NCI-H526 treated with DMSO at 0.1 percent for 48 hours (cell line): ENCODE data around the gene BLVRA.
"Not testable (repeated sequence)": the region's sequence is repeated elsewhere in the genome, so short reads cannot be mapped to it uniquely, and the experiment has no call there.

Experiments used
- DNase-seq: peaks from one replicate; lab custom pipeline; 2025; lab: John Stamatoyannopoulos, UW

Gene BLVRA

DNA sequence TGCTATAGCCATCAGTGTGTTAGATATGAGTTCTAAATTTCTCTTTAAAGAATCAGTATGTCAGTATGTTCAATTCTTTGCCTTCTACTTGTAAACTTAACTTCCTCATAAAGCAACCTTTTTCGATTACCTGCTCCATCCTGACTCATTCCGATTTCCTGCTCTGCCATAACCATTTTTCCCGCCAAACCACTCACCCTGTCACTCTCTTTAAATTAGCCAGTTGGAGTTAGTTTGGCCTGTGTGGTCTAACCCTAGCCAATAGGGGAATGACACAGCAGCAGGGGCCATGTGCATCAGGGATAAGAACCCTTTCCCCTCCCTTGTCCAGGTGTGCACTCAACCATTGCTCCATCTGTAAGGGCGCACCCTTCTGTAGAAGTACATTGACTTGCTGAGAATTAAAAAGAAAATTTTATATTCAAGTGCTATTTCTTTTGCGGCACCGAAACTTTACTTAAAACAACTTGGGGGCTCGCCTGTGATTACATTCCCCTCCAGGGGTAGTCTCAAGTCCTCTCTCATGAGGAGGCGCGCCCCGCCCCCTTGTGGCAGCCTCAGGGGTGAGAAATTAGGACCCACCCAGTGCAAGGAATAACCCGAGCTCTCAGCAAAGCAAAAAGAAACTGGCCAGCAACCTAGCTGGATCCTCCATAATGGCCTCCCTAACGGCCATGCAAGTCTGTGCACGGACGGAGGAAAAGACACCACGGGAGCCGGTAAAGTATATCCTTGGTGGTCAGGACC is 51.9 kb downstream of the BLVRA start:
- peak; percentile 4 for DNase-seq

DNA sequence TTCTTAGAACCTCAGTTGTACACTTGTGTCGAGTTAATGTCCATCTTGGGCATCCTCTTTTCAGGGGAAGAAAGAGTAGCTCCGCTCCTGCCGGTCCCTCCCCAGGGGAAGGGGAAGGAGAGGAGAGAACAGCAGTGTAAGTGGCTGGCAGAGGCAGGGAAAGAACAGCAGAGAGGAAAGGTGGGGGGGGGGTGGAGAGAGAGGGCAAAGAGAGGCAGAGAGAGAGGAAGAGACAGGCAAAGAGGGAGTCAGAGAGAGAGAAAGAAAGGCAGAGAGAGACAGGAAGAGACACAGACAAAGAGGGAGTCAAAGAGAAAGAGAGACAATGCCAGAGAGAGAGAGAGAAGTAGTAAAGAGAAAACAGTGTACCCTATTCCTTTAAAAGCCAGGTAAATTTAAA is 56.9 kb downstream of the BLVRA start:
- DNase-seq, result no peak

DNA sequence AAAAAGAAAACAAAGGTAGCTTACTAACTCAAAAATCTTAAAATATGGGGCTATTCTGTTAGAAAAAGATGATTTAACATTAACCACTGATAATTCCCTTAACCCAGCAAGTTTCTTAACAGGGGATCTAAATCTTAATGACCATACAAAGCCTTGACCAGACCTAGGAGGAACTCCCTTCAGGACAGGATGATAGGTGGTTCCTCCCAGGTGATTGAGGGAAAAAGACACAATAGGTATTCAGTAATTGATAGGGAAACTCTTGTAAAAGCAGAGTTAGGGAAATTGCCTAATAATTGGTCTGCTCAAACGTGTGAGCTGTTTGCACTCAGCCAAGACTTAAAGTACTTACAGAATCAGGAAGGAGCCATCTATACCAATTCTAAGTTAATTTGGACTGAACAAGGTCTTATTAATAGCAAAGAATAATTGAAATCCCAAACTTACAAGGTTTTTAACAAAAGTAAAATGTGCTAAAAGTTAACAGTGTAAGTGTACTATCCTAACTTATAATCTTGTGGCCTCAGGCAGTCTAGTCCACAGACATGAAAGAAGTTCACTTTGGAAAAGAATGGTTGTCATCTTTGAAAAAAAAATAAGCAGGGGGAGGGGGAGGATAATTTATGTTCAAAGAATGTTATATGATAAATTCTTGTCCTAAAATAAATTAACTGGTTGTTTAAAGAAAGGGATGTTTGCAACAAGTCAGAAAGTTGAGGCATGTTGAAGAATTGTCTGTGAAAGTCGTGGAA is 57.7 kb downstream of the BLVRA start:
- DNase-seq, result not testable (repeated sequence)

DNA sequence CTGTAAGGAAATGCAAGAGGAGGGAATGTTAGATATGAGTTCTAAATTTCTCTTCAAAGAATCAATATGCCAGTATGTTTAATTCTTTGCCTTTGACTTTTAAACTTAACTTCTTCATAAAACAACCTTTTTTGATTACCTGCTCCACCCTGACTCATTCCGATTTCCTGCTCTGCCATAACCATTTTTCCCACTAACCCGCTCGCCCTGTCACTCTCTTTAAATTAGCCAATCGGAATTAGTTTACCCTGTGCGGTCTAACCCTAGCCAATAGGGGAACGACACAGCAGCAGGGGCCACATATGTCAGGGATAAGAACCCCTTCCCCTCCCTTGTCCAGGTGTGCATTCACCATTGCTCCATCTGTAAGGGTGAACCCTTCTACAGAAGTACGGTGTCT is 64.9 kb downstream of the BLVRA start:
- DNase-seq, result not testable (repeated sequence)

DNA sequence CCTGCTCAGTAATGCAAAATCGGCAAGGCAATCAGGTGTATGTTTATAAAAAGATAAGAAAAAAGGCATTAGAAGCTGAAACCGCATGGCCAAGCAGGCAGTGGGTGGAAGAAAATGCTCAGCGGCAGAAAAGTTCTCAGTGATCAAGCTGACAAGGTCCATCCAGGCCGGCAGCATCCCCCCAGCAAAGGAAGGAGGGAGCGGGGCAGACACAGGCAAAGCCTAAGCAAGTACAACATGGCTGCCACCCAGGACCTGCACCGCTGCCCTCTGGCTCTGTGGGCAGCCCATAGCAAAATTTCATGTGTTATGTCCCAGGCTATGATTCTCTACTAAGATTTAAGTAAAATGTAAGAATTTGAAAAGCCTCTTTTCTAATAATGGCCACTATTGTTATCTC is 65.5 kb downstream of the BLVRA start:
- DNase-seq, result no peak

DNA sequence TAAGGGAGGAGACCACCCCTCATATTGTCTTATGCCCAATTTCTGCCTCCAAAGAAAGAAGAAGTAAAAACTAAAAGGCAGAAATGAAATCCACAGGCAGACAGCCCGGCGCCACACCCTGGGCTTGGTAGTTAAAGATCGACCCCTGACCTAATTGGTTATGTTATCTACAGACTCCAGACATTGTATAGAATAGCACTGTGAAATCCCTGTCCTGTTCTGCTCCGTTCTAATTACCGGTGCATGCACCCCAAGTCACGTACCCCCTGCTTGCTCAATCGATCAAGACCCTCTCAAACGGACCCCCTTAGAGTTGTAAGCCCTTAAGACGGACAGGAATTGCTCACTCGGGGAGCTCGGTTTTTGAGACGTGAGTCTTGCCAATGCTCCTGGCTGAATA is 66.0 kb downstream of the BLVRA start:
- DNase-seq, result not testable (repeated sequence)

DNA sequence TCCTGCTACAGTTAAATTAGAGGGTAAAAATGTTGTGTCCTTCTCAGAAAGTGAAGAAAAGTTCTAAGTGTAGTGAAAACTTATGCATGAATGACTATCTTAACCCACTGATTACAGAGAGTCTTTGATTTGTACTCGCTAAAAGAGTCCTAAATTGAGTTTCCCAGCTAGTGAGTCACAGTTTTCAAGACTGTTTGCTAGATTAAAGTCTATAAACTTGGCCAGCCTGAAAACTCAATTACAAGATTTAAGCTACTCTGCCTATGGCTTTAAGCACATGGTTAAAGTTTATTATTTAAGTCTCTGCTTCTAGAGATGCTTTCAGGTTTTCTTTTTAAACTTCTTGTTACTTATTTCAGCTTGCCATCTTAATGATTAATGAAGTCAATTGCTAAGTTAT is 66.5 kb downstream of the BLVRA start:
- no peak for DNase-seq

DNA sequence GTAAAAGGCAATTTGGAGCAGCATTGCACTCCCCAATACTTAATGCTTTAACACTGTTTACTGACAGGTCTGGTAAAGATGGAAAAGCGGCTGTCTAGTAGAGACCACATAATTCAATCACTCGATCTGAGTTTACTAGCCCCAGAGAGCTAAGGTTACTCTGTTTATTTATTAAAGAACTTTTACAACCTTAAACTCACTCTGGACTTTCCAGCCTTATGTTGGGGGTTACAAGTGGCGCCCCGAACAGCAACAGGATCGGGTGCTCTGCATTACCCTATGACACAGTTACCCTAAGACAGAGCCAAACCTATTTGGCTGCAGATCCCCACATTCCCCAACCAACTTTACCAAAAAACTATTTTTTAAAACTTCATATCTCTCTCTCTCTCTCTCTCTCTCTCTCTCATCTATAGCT is 66.9 kb downstream of the BLVRA start:
- DNase-seq, result no peak

DNA sequence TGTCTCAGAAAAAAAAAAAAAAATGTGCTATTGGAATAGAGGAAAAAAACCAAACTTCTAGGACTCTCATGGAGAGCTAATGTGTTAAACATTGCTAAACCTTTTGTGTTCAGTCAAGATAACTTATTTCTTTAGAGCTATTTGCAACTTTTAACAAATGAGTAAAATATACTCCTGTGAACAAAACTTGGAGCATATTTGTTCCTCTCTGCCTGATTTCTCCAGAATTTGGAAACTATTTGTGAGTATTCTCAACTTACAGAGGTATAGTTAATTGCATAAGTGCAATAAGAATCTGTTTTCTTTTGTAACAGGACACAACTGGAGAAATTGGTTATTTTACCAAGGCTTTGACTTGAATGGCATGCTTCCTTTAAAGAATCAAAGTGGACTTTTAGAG is 72.4 kb downstream of the BLVRA start:
- not testable (repeated sequence) for DNase-seq

DNA sequence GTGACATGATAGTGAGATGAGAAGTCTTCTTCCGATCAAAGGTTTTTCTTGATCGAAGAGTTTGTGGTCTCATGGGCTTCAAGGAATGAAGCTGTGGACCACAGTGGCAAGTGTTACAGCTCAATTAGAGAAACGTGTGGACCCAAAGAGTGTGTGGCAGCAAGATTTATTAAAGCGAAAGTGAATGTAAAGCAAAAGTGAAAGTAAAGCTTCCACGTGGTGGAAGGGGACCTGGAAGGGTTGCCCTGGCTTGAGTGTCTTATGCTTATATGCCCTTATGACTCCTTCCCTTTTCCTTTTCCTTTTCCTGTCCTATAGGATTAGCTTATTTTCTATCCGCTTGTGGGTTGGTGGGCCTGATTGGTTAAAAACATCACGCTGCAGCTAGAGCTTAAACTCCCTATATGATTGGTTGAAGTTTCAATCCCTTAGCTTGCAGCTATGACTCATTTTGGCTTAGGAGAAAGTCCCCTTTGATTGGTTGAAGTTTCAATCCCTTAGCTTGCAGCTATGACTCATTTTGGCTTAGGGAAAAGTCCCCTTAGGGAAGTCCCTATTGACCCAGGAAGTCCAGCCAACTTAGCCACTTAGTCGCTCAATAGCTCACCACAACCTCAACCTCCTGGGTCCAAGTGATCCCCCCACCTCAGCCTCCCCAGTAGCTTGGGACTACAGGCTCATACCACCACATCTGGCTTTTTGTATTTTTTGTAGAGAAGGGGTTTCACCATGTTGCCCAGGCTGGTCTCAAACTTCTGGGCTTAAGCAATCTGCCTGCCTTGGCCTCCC is 76.2 kb downstream of the BLVRA start:
- DNase-seq, result no peak

DNA sequence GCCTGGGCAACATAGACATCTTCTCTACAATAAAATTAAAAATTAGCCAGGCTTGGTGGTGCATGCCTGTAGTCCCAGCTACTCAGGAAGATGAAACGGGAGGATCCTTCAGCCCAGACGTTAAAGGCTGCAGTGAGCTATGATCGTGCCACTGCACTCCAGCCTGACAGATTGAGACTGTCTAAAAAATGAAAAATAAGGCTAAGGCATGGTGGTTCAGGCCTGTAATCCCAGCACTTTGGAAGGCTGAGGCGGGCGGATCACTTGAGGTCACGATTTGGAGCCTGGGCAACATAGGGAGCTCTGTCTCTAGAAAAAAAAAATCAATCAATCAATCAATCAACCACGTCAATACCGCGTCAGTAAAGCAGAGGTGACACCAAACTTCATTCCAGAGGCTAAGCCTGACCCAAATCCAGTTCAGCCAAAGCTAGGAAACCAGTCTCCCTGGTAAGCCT is 79.8 kb downstream of the BLVRA start:
- DNase-seq, result no peak

DNA sequence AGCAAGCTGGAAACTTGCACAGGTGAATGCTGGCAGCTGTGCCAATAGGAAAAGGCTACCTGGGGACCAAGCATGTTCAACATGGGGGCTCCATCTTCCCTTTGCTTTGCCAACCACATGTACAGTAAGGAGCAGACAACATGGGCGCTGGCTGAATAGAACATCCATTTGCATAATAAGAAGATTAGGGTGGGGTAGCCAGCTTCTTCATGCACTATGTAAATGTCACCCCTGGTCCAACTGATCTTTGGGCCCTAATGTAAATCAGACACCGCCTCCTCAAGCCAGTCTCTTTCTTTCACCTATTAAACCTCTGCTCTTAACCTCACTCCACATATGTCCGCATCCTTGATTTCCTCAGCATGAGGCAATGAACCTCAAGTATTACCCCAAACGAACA is 84.8 kb downstream of the BLVRA start:
- DNase-seq, result peak; percentile 41

DNA sequence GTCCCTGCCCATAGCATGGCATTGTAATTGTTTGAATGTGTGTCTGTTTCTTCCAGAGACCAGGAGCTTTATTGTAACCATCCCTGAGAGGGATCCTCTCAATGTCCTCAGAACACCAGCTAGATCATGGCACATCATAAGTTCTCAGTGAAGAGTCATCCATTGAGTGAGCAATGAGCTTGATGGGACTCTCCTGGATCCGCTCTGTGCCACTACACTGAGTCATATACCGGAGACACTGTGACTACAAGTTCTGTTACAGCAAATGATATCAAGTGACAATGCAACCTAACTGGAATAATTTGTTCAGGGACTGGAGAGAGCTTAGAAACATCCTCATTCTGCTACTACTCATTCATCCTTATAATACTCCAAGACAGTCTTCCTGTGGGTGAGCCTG is 85.8 kb downstream of the BLVRA start:
- no peak for DNase-seq

DNA sequence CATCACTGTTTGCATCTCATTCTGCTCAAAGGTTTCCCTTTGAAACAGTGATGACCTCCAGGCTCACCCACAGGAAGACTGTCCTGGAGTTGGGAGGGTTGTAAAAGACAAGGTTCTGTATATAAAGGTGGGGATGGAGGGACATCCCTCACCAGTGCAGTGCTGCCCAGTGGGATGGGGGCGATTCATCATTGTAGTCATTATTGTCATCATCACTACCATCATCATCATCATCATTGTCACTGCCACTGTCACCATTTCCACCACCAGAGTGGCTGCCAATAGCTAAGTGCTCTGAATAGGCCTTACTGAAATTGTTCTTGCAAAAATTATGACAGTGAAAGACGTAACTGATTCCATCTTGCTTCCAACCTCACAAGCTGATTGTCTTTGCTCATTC is 86.2 kb downstream of the BLVRA start:
- no peak for DNase-seq

DNA sequence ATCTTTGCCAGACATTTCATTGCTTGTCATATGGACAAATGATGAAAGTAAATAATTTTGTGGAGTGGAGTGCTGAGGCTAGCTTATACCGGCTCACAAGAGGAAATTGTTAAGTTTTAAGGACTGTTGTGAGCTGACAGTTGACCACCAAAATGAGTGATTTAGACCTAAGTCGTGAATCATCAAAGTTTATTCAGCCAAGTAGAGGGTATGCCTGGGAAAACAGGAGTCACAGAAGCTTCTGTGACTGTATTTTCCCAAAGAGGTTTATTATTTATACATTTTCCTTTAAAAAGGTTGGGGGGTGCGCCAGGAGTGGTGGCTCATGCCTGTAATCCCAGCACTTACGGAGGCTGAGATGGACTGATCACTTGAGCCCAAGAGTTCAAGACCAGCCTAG is 89.0 kb downstream of the BLVRA start:
- DNase-seq, result no peak

DNA sequence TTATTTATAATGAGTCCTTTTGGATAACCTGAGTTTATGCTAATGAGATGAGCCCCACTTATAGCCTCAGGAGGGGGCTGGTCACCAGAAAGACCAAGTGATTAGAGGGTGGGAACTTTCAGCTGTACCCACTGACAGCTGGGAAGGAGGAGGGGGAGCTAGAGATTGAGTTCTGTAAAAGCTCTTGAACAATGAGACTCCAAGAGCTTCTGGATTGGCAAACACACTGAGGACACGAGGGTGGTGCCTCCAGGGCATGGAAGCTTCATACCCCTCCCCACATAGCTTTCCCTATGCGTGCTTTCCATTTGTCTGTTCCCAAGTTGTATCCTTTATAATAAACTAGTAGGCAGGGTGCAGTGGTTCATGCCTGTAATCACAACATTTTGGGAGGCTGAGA is 90.6 kb downstream of the BLVRA start:
- DNase-seq, result no peak

DNA sequence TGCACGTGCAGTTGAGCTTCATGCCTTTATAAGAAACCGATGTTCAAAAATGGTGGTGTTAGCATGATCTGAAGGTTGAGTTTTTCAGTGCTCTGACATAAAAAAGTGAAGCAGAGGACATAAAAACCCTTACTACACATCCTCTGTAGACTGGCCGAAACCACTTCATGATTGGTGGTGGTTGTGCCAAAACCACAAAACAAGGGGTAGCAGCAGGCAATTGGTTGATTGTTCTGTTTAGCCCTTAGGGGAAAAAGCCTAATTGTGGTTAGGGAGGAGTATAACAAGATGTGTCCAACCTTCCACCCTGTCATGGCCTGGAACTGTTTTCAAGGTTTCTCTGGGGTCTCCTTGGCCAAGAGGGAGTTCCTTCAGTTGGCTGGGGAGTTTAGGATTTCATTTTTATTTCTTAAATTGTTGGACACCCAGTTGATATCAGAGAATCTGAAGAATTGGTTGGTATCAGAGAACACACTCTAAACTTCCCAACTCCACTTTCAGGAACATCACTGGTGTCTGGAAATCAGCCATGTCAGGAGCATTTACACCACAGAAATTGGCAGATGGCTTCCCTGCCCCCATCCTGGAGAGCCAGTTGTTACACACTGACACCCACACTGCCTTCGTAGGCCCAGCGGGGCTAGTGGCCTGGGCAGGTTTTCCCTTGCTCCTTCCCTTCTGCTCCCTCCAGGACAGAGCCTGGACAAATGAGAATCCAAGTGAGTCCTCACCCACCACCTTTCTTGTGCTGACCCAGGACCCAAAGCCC is 92.1 kb downstream of the BLVRA start:
- DNase-seq, result no peak

DNA sequence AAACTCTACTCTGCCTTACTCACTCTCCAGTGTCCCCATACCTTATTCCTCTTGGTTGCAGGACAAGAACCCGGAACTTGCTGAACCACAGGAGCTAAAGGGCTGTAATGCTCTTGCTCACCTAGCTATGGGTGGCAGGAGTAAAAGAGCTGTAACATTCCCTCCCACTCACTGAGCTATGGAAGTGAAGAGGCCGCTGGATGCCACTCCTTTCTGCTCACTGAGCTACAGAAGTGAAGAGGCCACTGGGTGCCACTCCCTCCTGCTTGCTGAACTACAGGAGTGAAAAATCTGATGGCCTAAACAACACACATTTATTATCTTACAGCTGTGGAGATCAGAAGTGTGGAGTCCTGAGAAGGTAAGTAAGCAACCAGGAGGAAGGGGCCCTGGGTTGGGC is 93.3 kb downstream of the BLVRA start:
- no peak for DNase-seq

DNA sequence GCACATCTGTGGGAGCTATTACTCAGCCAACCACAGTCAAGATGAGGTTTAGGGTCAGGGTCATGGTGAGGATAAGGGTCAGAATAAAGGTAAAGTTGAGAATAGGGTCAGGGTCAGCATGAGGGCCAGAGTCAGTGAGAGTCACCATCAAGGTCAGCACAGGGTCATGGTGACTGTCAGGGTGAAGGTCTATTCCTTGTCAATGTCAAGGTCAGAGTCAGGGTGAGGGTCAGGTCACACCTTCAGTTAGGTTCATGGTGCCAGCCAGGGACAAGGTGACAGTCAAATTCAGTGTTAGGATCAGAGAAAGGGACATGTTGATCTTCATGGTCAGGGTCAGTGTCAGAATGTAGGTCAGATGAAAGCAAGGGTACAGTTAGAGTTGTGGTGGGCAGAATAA is 96.7 kb downstream of the BLVRA start:
- DNase-seq, result no peak

DNA sequence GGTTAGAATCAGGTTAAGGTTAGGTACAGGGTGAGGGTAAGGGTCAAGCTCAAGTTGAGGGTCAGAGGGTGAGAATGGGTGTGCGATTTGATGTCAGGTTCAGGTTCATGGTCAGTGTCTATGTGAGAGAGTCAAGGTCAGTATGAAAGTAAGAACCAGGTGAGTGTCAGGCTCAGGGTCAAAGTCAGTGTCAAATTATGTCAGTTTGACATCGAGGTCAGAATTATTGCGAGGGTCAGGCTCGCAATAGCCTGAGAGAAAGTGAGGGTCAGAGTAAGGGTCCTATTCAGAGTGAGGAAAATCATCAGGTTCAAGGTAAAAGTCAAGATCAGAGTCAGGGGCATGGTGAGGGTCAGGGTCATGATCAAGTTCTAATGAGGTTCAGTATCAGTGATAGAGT is 97.8 kb downstream of the BLVRA start:
- no peak for DNase-seq
